ENCODE data around the gene AGTRAP. TPM values are rescaled to one million over a fixed set of nuclear protein-coding genes. Genes with fewer than 3 reads are reported as not detected.

AGTRAP gene
- total RNA-seq, 1 experiment from 2014 or later: 57.0 TPM

- no peaks in the 10 kb centered on the region for H3K27me3 ChIP-seq (ENCODE audit: control insufficient read depth, insufficient read depth, low read length)
- H3K9me3 ChIP-seq (ENCODE audit: control insufficient read depth, insufficient read depth, low read depth, low read length): no peaks in the 10 kb centered on the region
- CTCF ChIA-PET: no interaction called here
- POLR2A ChIA-PET: interaction anchor here (0.6 kb wide), 1 partner anchor 45 kb away, joined by 3 read pairs; no protein-coding TSS in a partner anchor
- no peaks in the 10 kb centered on the region for H3K36me3 ChIP-seq (ENCODE audit: control insufficient read depth, insufficient read depth, low read length)
- H3K27ac ChIP-seq (ENCODE audit: low read length): no peak overlapping the region
- ATAC-seq (no peak), DNase-seq (ENCODE audit: low read depth, low spot score) (no peak)
- no peak overlapping the region for H3K4me3 ChIP-seq (ENCODE audit: low read depth in 2 of 2, low read length in 2 of 2)
- TF ChIP-seq CTCF (IDR thresholded peaks at IDR 0.05): no peak
- no peak for TF ChIP-seq SIN3A (IDR thresholded peaks at IDR 0.05; ENCODE audit: borderline replicate concordance, insufficient read depth, low read depth, low read length)
- no peak for TF ChIP-seq REST (IDR thresholded peaks at IDR 0.05; ENCODE audit: insufficient read depth in 1 of 2, low read depth in 2 of 2, low read length in 1 of 2)
- TF ChIP-seq TCF7L2 (IDR thresholded peaks at IDR 0.05; ENCODE audit: low read depth, low read length): no peak
- TF ChIP-seq POLR2AphosphoS5 (IDR thresholded peaks at IDR 0.05; ENCODE audit: low read depth, low read length): no peak
- in situ Hi-C loops (cut with HindIII; ENCODE audit: low pct_unique_long_range_greater_than_20kb, low sequenced_read_pairs): no loop called here
- BruUV-seq (replicated peaks): no TSS peak
- H3K4me1 ChIP-seq (ENCODE audit: control insufficient read depth, insufficient read depth, low read length): peaks cover 13% of the 10 kb centered on the region
- intact Hi-C loops (cut with micrococcal nuclease; ENCODE audit: unreplicated experiment): no loop called here
Measured at GRCh38 chr1:11789126-11790067, 53.5 kb downstream of the AGTRAP start.

- in situ Hi-C loops (cut with HindIII; ENCODE audit: low pct_unique_long_range_greater_than_20kb, low sequenced_read_pairs) (no loop called here), intact Hi-C loops (cut with micrococcal nuclease; ENCODE audit: unreplicated experiment) (no loop called here)
- ChIA-PET CTCF (no interaction called here), POLR2A (interaction anchor here (0.6 kb wide), 1 partner anchor 44 kb away, joined by 3 read pairs; no protein-coding TSS in a partner anchor)
- Histone ChIP-seq H3K36me3 (ENCODE audit: control insufficient read depth, insufficient read depth, low read length) (no peaks in the 10 kb centered on the region), H3K9me3 (ENCODE audit: control insufficient read depth, insufficient read depth, low read depth, low read length) (no peaks in the 10 kb centered on the region), H3K27ac (ENCODE audit: low read length) (no peak overlapping the region), H3K4me1 (ENCODE audit: control insufficient read depth, insufficient read depth, low read length) (peaks cover 13% of the 10 kb centered on the region), H3K27me3 (ENCODE audit: control insufficient read depth, insufficient read depth, low read length) (no peaks in the 10 kb centered on the region), H3K4me3 (ENCODE audit: low read depth in 2 of 2, low read length in 2 of 2) (no peak overlapping the region)
- DNase-seq (ENCODE audit: low read depth, low spot score) (no peak), ATAC-seq (no peak)
- no TSS peak for BruUV-seq (replicated peaks)
- TF ChIP-seq CTCF (IDR thresholded peaks at IDR 0.05) (no peak), REST (IDR thresholded peaks at IDR 0.05; ENCODE audit: insufficient read depth in 1 of 2, low read depth in 2 of 2, low read length in 1 of 2) (no peak), SIN3A (IDR thresholded peaks at IDR 0.05; ENCODE audit: borderline replicate concordance, insufficient read depth, low read depth, low read length) (no peak), TCF7L2 (IDR thresholded peaks at IDR 0.05; ENCODE audit: low read depth, low read length) (no peak), POLR2AphosphoS5 (IDR thresholded peaks at IDR 0.05; ENCODE audit: low read depth, low read length) (no peak)
Measured at GRCh38 chr1:11790101-11790879, 54.4 kb downstream of the AGTRAP start.

All from Panc1 (cell line).